Thyroid gland (tissue), 4 donors: ENCODE measurements around the gene LMTK3.
"Not testable (repeated sequence)": the region's sequence is repeated elsewhere in the genome, so short reads cannot be mapped to it uniquely, and the experiment has no call there.

Source experiments
- POLR2A ChIP-seq, 2 donors: fragments of 450-650 bp; IDR thresholded peaks; one replicate each; pipeline ENCODE4 v1.6.1; 2017; ENCODE audit warnings: antibody characterized with exemption in 2 of 2, mild to moderate bottlenecking in 2 of 2, moderate library complexity in 1 of 2
- TF ChIP-seq, protein P1 (sequence below), 6 experiments: fragments of 200-600 bp in 3 of 6; fragments of 450-650 bp in 3 of 6; sonication (generic) in 3 of 6; IDR thresholded peaks; one replicate each; pipeline ENCODE4 v1.5.1; 2016 to 2019; ENCODE audit warnings: antibody characterized with exemption in 6 of 6, mild to moderate bottlenecking in 2 of 6, inconsistent platforms in 1 of 6, moderate library complexity in 1 of 6

GRCh38 chr19:48538057-48538456, 26.4 kb upstream of the LMTK3 start:
- TF ChIP-seq, protein P1, sequence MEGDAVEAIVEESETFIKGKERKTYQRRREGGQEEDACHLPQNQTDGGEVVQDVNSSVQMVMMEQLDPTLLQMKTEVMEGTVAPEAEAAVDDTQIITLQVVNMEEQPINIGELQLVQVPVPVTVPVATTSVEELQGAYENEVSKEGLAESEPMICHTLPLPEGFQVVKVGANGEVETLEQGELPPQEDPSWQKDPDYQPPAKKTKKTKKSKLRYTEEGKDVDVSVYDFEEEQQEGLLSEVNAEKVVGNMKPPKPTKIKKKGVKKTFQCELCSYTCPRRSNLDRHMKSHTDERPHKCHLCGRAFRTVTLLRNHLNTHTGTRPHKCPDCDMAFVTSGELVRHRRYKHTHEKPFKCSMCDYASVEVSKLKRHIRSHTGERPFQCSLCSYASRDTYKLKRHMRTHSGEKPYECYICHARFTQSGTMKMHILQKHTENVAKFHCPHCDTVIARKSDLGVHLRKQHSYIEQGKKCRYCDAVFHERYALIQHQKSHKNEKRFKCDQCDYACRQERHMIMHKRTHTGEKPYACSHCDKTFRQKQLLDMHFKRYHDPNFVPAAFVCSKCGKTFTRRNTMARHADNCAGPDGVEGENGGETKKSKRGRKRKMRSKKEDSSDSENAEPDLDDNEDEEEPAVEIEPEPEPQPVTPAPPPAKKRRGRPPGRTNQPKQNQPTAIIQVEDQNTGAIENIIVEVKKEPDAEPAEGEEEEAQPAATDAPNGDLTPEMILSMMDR (IDR thresholded peaks at IDR 0.05): not testable (repeated sequence)
- TF ChIP-seq POLR2A (IDR thresholded peaks at IDR 0.05): not testable (repeated sequence)
